Measurements from ENCODE around the gene HOMER2. TPM values are rescaled to one million over a fixed set of nuclear protein-coding genes. Genes with fewer than 3 reads are reported as not detected.

Gene HOMER2
- total RNA-seq, 2 donors from 2014 or later: 1.8 to 4.9 TPM

DNA sequence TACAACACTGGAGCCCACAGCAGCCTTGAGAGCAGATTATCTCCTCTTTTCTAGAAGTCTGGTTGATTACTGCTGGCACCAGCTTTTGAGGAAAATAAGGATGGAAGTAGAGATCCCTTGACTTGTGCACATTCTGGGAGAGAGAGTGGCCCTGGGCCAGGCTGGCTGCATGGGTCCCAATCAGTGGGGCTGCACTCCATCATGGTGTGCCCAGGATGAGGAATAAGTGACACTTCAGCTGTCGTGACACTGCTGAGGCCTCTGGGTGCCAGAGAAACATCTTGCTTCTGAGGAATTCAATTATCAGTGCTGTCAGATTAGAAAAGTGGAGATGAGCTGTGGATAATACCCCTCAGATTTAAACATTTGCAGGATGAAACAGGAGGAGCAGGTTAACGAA lies 42.6 kb upstream of the HOMER2 start:
- DNase-seq (ENCODE audit: low spot score): no peak
- TF ChIP-seq, protein P1, sequence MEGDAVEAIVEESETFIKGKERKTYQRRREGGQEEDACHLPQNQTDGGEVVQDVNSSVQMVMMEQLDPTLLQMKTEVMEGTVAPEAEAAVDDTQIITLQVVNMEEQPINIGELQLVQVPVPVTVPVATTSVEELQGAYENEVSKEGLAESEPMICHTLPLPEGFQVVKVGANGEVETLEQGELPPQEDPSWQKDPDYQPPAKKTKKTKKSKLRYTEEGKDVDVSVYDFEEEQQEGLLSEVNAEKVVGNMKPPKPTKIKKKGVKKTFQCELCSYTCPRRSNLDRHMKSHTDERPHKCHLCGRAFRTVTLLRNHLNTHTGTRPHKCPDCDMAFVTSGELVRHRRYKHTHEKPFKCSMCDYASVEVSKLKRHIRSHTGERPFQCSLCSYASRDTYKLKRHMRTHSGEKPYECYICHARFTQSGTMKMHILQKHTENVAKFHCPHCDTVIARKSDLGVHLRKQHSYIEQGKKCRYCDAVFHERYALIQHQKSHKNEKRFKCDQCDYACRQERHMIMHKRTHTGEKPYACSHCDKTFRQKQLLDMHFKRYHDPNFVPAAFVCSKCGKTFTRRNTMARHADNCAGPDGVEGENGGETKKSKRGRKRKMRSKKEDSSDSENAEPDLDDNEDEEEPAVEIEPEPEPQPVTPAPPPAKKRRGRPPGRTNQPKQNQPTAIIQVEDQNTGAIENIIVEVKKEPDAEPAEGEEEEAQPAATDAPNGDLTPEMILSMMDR (IDR thresholded peaks at IDR 0.05): no peak
- Histone ChIP-seq H3K27me3 (replicated peaks; ENCODE audit: insufficient read depth) (no peaks in the 10 kb centered on the region), H3K4me3 (no peak overlapping the region), H3K36me3 (no peaks in the 10 kb centered on the region), H3K4me1 (ENCODE audit: control insufficient read depth in 1 of 2, low read depth in 2 of 2) (no peaks in the 10 kb centered on the region), H3K27ac (no peak overlapping the region), H3K9me3 (no peaks in the 10 kb centered on the region)
- ATAC-seq (ENCODE audit: insufficient number of reproducible peaks, low FRiP score, low read depth): no peak

DNA sequence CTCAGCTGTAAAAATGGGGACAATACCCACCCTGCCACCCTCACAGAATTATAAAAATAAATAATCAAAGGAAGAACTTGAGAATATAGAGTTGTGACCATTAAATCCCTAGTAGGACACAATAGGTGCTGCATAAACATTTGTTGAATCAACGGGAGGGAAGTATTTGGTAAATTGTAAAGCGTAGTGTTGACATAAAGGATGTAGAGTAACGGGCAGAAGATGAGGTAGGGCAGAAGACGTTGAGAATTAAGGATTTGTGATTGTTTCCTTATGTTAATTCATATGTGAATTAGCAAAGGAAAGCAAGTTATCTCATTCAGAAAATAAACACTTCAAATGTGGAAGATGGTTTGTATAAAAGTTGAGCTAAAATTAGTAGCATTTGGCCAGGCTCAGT lies 40.6 kb upstream of the HOMER2 start:
- ATAC-seq (ENCODE audit: insufficient number of reproducible peaks, low FRiP score, low read depth) (no peak), DNase-seq (ENCODE audit: low spot score) (no peak)
- H3K9me3 ChIP-seq: no peaks in the 10 kb centered on the region
- H3K36me3 ChIP-seq: peaks cover 9% of the 10 kb centered on the region
- TF ChIP-seq, protein P1 (IDR thresholded peaks at IDR 0.05): no peak
- H3K4me1 ChIP-seq (ENCODE audit: control insufficient read depth in 1 of 2, low read depth in 2 of 2): no peaks in the 10 kb centered on the region
- no peak overlapping the region for H3K4me3 ChIP-seq
- H3K27me3 ChIP-seq (replicated peaks; ENCODE audit: insufficient read depth): no peaks in the 10 kb centered on the region
- H3K27ac ChIP-seq: no peak overlapping the region

DNA sequence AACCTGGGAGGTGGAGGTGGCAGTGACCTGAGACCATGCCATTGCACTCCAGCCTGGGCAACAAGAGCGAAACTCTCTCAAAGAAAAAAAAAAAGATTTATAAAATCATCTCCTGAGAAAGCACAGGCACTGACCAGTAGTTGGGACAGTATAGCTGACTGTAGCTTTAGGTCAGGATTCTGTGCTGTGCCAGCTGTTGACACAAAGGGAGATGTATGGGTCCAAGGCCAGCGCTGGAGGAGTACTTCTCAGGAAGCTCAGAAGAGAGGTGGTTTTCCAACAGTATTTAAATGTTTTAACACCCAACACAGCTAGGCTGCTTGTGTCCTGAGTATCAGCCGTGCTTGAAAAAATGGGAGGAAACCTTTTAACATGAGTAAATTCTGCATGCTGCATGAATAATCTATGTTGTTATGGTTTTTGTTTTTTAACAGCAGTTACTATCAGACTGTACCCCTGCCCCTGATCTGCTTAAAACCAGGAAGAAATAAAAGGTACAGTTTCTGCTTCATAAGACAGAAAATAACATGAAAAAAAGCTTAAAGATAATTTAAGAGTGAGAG lies 40.0 kb upstream of the HOMER2 start:
- ATAC-seq (ENCODE audit: insufficient number of reproducible peaks, low FRiP score, low read depth): no peak
- H3K9me3 ChIP-seq: no peaks in the 10 kb centered on the region
- no peak overlapping the region for H3K4me3 ChIP-seq
- no peak for DNase-seq (ENCODE audit: low spot score)
- H3K4me1 ChIP-seq (ENCODE audit: control insufficient read depth in 1 of 2, low read depth in 2 of 2): peaks cover under 1 to 3% of the 10 kb centered on the region in 2 donors
- no peak overlapping the region for H3K27ac ChIP-seq
- no peaks in the 10 kb centered on the region for H3K27me3 ChIP-seq (replicated peaks; ENCODE audit: insufficient read depth)
- H3K36me3 ChIP-seq: peaks cover 9% of the 10 kb centered on the region
- TF ChIP-seq, protein P1 (IDR thresholded peaks at IDR 0.05): no peak

DNA sequence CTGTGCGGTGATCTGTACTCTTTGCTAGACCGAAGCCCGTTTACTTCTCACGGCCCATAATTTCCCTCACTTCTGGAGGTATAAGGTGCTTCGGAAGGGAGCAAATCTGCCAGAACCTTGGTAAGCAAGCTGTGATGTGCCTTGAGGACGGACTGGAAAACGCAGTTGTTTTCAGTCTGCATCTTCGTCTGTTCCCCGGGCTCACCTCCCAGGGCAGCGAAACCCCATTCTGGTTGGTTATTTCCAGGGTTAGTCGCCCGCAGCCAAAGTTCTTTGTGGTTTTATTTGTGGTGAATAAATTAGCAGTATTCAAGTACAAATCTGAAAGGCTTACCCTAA lies 33.9 kb upstream of the HOMER2 start:
- Histone ChIP-seq H3K27me3 (replicated peaks; ENCODE audit: insufficient read depth) (no peaks in the 10 kb centered on the region), H3K9me3 (no peaks in the 10 kb centered on the region), H3K4me1 (ENCODE audit: control insufficient read depth in 1 of 2, low read depth in 2 of 2) (peaks cover 12 to 14% of the 10 kb centered on the region in 2 donors), H3K36me3 (peaks cover 9% of the 10 kb centered on the region), H3K27ac (peak overlapping the region; percentile 24 to 68), H3K4me3 (peak overlapping the region; percentile 70)
- TF ChIP-seq, protein P1 (IDR thresholded peaks at IDR 0.05): no peak
- no peak for DNase-seq (ENCODE audit: low spot score)
- ATAC-seq (ENCODE audit: insufficient number of reproducible peaks, low FRiP score, low read depth): peak; percentile 32

DNA sequence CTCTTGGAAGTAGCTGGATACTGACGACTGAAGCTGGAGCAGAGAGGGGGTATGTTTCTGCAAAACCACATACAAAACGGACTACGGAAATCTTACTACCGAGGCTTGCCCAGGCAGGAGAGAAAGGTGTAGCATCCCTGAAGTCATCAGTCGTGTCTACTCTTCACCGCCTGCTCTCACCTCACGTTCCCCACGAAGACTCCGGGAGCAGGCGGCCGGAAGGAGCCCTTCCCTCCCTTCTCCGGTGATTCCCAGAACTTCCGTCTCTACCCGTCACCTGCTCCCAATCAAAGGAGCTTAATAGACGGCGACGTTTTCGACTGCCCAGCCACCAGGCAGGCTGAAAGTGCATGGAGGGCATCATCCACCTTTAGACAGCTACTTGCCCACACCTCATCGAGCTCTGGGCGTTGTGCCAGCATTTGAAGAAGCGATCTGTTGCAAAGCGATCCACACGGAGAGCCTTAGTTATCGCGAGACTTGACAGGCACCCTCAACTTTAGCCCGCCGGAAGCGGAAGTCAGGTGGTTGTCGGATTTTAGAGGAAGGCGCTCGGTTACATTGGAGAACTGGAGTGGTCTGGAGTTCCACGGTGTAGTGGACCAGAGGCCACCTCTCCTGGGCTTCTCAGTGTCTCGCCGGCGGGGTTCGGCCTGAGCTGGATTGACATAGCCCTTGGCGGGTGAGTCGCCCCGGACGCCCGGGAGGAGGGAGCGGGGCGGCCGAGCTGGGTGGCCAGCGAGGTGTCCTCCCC lies 33.3 kb upstream of the HOMER2 start, which contains the start of gene RAMAC:
RAMAC (plus strand) TSS at position 523 of the 754 bp plus-strand sequence. CDS start 2,809 bp downstream, outside the sequence.
- H3K36me3 ChIP-seq: peaks cover 9% of the 10 kb centered on the region
- TF ChIP-seq, protein P1 (IDR thresholded peaks at IDR 0.05): no peak
- DNase-seq (ENCODE audit: low spot score) (peak; percentile 89), ATAC-seq (ENCODE audit: insufficient number of reproducible peaks, low FRiP score, low read depth) (peak; percentile 98)
- H3K27me3 ChIP-seq (replicated peaks; ENCODE audit: insufficient read depth): no peaks in the 10 kb centered on the region
- H3K27ac ChIP-seq: peak within 1 kb of the TSS; percentile 24 to 68
- peak within 1 kb of the TSS; percentile 70 for H3K4me3 ChIP-seq
- H3K4me1 ChIP-seq (ENCODE audit: control insufficient read depth in 1 of 2, low read depth in 2 of 2): peaks cover 12 to 14% of the 10 kb centered on the region in 2 donors
- no peaks in the 10 kb centered on the region for H3K9me3 ChIP-seq
